ENCODE data around the gene MAN2A1. TPM values are rescaled to one million over a fixed set of nuclear protein-coding genes. Genes with fewer than 3 reads are reported as not detected.

The MAN2A1 gene
- total RNA-seq, 1 donor from 2014 or later: 83.6 TPM

DNA sequence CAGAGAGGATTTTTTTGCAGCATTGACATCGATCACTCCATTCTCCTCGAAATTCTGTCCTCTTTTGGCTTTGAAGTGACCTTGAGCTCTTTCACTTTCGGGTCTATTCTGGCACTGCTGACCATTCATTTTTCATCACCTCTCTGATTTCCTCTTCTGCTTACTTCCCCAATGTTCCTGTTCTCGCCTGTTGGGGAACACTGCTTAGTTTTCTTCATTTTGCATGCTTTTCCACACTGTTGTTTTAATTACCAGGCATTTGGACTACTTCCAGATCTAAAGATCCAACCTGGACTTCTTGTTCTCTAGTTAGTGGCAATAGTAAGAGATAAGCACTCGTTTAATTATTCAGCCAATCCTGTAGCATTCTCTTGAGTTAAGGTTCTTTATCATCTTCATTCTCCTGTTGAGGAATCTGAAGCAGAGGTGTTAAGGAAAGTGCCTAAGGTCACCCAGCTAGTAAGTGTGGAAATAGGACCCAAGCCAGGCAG lies 53.4 kb downstream of the MAN2A1 start:
- H3K4me3 Mint-ChIP-seq (ENCODE audit: unreplicated experiment): no peak overlapping the region
- H3K4me1 Mint-ChIP-seq (ENCODE audit: unreplicated experiment): peaks cover 44% of the 10 kb centered on the region
- TF ChIP-seq, protein P1, sequence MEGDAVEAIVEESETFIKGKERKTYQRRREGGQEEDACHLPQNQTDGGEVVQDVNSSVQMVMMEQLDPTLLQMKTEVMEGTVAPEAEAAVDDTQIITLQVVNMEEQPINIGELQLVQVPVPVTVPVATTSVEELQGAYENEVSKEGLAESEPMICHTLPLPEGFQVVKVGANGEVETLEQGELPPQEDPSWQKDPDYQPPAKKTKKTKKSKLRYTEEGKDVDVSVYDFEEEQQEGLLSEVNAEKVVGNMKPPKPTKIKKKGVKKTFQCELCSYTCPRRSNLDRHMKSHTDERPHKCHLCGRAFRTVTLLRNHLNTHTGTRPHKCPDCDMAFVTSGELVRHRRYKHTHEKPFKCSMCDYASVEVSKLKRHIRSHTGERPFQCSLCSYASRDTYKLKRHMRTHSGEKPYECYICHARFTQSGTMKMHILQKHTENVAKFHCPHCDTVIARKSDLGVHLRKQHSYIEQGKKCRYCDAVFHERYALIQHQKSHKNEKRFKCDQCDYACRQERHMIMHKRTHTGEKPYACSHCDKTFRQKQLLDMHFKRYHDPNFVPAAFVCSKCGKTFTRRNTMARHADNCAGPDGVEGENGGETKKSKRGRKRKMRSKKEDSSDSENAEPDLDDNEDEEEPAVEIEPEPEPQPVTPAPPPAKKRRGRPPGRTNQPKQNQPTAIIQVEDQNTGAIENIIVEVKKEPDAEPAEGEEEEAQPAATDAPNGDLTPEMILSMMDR (IDR thresholded peaks at IDR 0.05; ENCODE audit: unreplicated experiment): no peak
- no peaks in the 10 kb centered on the region for H3K36me3 Mint-ChIP-seq (ENCODE audit: low read depth, unreplicated experiment)
- no peak for DNase-seq (ENCODE audit: low spot score)
- no peaks in the 10 kb centered on the region for H3K9me3 Mint-ChIP-seq (ENCODE audit: unreplicated experiment)
- peaks cover 2% of the 10 kb centered on the region for H3K27me3 Mint-ChIP-seq (ENCODE audit: unreplicated experiment)
- H3K27ac Mint-ChIP-seq (ENCODE audit: unreplicated experiment): no peak overlapping the region

DNA sequence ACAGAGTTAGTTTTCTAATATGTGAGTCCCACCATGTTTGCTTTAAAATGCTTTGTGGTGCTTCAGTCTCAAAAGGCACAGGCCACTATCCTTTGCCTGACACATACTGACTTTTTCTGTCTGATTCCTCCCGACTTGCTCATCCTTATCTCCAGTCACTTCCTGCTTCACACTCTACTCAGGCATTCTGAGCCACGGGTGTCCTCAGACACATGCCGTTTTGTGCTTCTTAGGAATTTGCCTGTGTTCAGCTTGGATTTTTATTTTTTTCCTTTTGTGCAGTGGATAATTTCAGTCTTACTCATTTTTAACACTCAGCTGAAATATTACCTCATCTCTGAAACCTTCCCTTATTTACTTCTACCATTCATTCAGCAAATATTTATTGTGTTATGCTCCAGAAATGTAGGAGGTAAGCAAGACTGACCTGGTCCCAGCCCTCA lies 54.1 kb downstream of the MAN2A1 start:
- H3K4me3 Mint-ChIP-seq (ENCODE audit: unreplicated experiment): no peak overlapping the region

DNA sequence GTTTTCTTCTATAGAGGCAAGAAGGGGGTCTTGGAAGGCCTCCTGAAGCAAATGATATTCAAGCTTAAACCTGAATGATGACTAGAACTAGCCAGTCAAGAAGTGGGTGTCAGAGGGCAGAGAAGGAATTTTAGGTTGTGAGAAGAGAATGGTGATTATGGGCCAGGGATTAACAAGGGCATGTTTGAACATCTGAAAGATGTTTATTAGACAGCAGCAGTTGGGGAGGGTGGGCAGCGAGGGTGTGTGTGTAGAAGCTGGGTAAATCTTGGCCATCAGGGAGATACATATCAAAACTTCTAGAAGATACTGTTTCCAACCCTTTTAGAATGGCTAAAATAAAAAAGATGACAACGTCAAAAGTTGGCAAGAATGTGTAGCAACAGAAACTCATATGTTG lies 54.5 kb downstream of the MAN2A1 start:
- H3K27me3 Mint-ChIP-seq (ENCODE audit: unreplicated experiment): peaks cover 4% of the 10 kb centered on the region
- no peak for DNase-seq (ENCODE audit: low spot score)
- peaks cover 45% of the 10 kb centered on the region for H3K4me1 Mint-ChIP-seq (ENCODE audit: unreplicated experiment)
- no peak overlapping the region for H3K4me3 Mint-ChIP-seq (ENCODE audit: unreplicated experiment)
- H3K9me3 Mint-ChIP-seq (ENCODE audit: unreplicated experiment): no peaks in the 10 kb centered on the region
- H3K36me3 Mint-ChIP-seq (ENCODE audit: low read depth, unreplicated experiment): no peaks in the 10 kb centered on the region
- TF ChIP-seq, protein P1 (IDR thresholded peaks at IDR 0.05; ENCODE audit: unreplicated experiment): no peak
- H3K27ac Mint-ChIP-seq (ENCODE audit: unreplicated experiment): no peak overlapping the region

More for the DNA sequence above, 54.1 kb downstream of the MAN2A1 start:
- Mint-ChIP-seq H3K36me3 (ENCODE audit: low read depth, unreplicated experiment) (no peaks in the 10 kb centered on the region), H3K4me1 (ENCODE audit: unreplicated experiment) (peaks cover 47% of the 10 kb centered on the region), H3K27ac (ENCODE audit: unreplicated experiment) (peak overlapping the region; percentile 46), H3K27me3 (ENCODE audit: unreplicated experiment) (peaks cover 4% of the 10 kb centered on the region), H3K9me3 (ENCODE audit: unreplicated experiment) (no peaks in the 10 kb centered on the region)
- DNase-seq (ENCODE audit: low spot score): no peak
- TF ChIP-seq, protein P1 (IDR thresholded peaks at IDR 0.05; ENCODE audit: unreplicated experiment): no peak

GRCh38 chr5:109748546-109748945 lies 58.8 kb downstream of the MAN2A1 start:
- Mint-ChIP-seq H3K36me3 (ENCODE audit: low read depth, unreplicated experiment) (no peaks in the 10 kb centered on the region), H3K4me3 (ENCODE audit: unreplicated experiment) (no peak overlapping the region), H3K27ac (ENCODE audit: unreplicated experiment) (peak overlapping the region; percentile 33), H3K9me3 (ENCODE audit: unreplicated experiment) (no peaks in the 10 kb centered on the region), H3K4me1 (ENCODE audit: unreplicated experiment) (peaks cover 12% of the 10 kb centered on the region), H3K27me3 (ENCODE audit: unreplicated experiment) (peaks cover 2% of the 10 kb centered on the region)
- no peak for DNase-seq (ENCODE audit: low spot score)
- TF ChIP-seq, protein P1 (IDR thresholded peaks at IDR 0.05; ENCODE audit: unreplicated experiment): no peak

DNA sequence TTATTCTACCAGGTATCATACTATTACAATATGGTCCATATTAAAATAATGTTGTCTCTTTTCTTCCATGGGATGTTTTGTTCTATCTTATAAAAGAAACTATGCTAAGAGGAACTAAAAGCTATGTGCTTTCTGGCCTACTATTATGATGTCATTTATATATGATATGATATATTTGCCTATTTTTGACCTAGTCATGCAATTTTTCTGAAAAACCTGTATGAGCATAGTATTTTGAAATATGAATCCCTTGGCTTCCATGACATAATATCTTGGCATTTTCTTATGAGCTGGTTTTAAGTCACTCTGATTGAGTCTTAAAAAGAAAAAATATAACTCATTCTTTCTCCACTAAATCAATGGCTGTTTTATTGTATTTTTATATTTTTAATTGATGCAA lies 60.7 kb downstream of the MAN2A1 start:
- peaks cover 3% of the 10 kb centered on the region for H3K4me1 Mint-ChIP-seq (ENCODE audit: unreplicated experiment)

More for the DNA sequence above, 60.7 kb downstream of the MAN2A1 start:
- no peak for DNase-seq (ENCODE audit: low spot score)
- H3K4me3 Mint-ChIP-seq (ENCODE audit: unreplicated experiment): no peak overlapping the region
- no peak overlapping the region for H3K27ac Mint-ChIP-seq (ENCODE audit: unreplicated experiment)
- no peaks in the 10 kb centered on the region for H3K9me3 Mint-ChIP-seq (ENCODE audit: unreplicated experiment)
- no peaks in the 10 kb centered on the region for H3K36me3 Mint-ChIP-seq (ENCODE audit: low read depth, unreplicated experiment)
- TF ChIP-seq, protein P1 (IDR thresholded peaks at IDR 0.05; ENCODE audit: unreplicated experiment): no peak
- H3K27me3 Mint-ChIP-seq (ENCODE audit: unreplicated experiment): peaks cover 2% of the 10 kb centered on the region
